MCF 10A (cell line): Measurements from ENCODE around the gene SYNPR. TPM values are rescaled to one million over a fixed set of nuclear protein-coding genes. Genes with fewer than 3 reads are reported as not detected.

Experiments
- BruUV-seq: library from RNA; stranded (reverse); fragments of 400-500 nt; replicated peaks from 2 replicates; lab custom pipeline; 2021; lab: Mats Ljungman, UMichigan
- CTCF ChIA-PET: fragments of 300-600 bp; sonication (Branson Sonifier 250); formaldehyde crosslinking; extraction: SDS; loops from one replicate; lab custom pipeline; 2021; ENCODE audit warnings: antibody characterized with exemption, inconsistent platforms; lab: Yijun Ruan, JAX
- POLR2A ChIA-PET: fragments of 300-600, 350-650 bp; sonication (Branson Sonifier 250); formaldehyde crosslinking; extraction: SDS; loops from one replicate; lab custom pipeline; 2020; ENCODE audit warnings: antibody characterized with exemption, inconsistent platforms; lab: Yijun Ruan, JAX
- DNase-seq: peaks from one replicate; pipeline ENCODE4 v3.0.0-alpha.2; 2018; ENCODE audit not compliant: unreplicated experiment
- H3K27ac Mint-ChIP-seq: one replicate; pipeline ENCODE4 v1.8.0; 2022; ENCODE audit warnings: mild to moderate bottlenecking, low read depth, mixed read lengths; ENCODE audit not compliant: unreplicated experiment
- H3K27me3 Mint-ChIP-seq: one replicate; pipeline ENCODE4 v1.8.0; 2022; ENCODE audit warnings: mixed read lengths; ENCODE audit not compliant: insufficient read depth, unreplicated experiment
- H3K36me3 Mint-ChIP-seq: one replicate; pipeline ENCODE4 v1.8.0; 2022; ENCODE audit warnings: mild to moderate bottlenecking, moderate library complexity, mixed read lengths; ENCODE audit not compliant: insufficient read depth, unreplicated experiment
- H3K4me1 Mint-ChIP-seq: one replicate; pipeline ENCODE4 v1.8.0; 2022; ENCODE audit warnings: mixed read lengths; ENCODE audit not compliant: insufficient read depth, unreplicated experiment
- H3K4me3 Mint-ChIP-seq: one replicate; pipeline ENCODE4 v1.8.0; 2022; ENCODE audit warnings: mild to moderate bottlenecking, moderate library complexity, mixed read lengths; ENCODE audit not compliant: unreplicated experiment
- H3K9me3 Mint-ChIP-seq: one replicate; pipeline ENCODE4 v1.8.0; 2022; ENCODE audit warnings: mixed read lengths; ENCODE audit not compliant: unreplicated experiment
- CTCF ChIP-seq: fragments of 200-600 bp; IDR thresholded peaks from one replicate; pipeline ENCODE4 v1.8.0; 2022; ENCODE audit warnings: antibody characterized with exemption, mild to moderate bottlenecking; ENCODE audit not compliant: unreplicated experiment
- intact Hi-C: fragments of 100-400 bp; cut with micrococcal nuclease; formaldehyde crosslinking; loops from 2 replicates; pipeline ENCODE4 v1.14.1; 2022
- total RNA-seq: library from RNA; stranded (reverse); gene quantifications from 2 replicates; pipeline ENCODE4 v1.2.3, GENCODE V29; 2022

Gene SYNPR
- total RNA-seq, 1 experiment from 2014 or later, result not detected

- no peak for TF ChIP-seq CTCF
- Mint-ChIP-seq H3K27ac (no peak overlapping the region), H3K27me3 (peaks cover 70% of the 10 kb centered on the region), H3K4me3 (no peak overlapping the region), H3K9me3 (no peaks in the 10 kb centered on the region), H3K4me1 (no peaks in the 10 kb centered on the region), H3K36me3 (no peaks in the 10 kb centered on the region)
- BruUV-seq, result no TSS peak
- DNase-seq, result no peak
- POLR2A ChIA-PET, result no interaction called here
- CTCF ChIA-PET, result no interaction called here
- intact Hi-C loops, result no loop called here
These were observed 172.7 kb downstream of the SYNPR start for GRCh38 chr3:63450634-63451363.

- DNase-seq, result no peak
- no peak for TF ChIP-seq CTCF
- peaks cover 21% of the 10 kb centered on the region for H3K27me3 Mint-ChIP-seq
- CTCF ChIA-PET, result no interaction called here
- BruUV-seq, result no TSS peak
- no peak overlapping the region for H3K4me3 Mint-ChIP-seq
- intact Hi-C loops, result no loop called here
- no peaks in the 10 kb centered on the region for H3K9me3 Mint-ChIP-seq
- no peak overlapping the region for H3K27ac Mint-ChIP-seq
- H3K36me3 Mint-ChIP-seq, result no peaks in the 10 kb centered on the region
- POLR2A ChIA-PET, result no interaction called here
- H3K4me1 Mint-ChIP-seq, result no peaks in the 10 kb centered on the region
These were observed 178.8 kb downstream of the SYNPR start for GRCh38 chr3:63456901-63457300.

GRCh38 chr3:63458405-63458804, 180.3 kb downstream of the SYNPR start:
- Mint-ChIP-seq H3K4me1 (no peaks in the 10 kb centered on the region), H3K4me3 (no peak overlapping the region), H3K27me3 (peaks cover 13% of the 10 kb centered on the region), H3K9me3 (no peaks in the 10 kb centered on the region), H3K27ac (no peak overlapping the region), H3K36me3 (no peaks in the 10 kb centered on the region)
- DNase-seq, result no peak
- POLR2A ChIA-PET, result no interaction called here
- no peak for TF ChIP-seq CTCF
- intact Hi-C loops, result no loop called here
- CTCF ChIA-PET, result no interaction called here
- BruUV-seq, result no TSS peak

- no peak for DNase-seq
- CTCF ChIA-PET, result interaction anchor here (0.7 kb wide), 1 partner anchor 432 kb away, joined by 3 read pairs; no protein-coding TSS in a partner anchor
- Mint-ChIP-seq H3K4me1 (no peaks in the 10 kb centered on the region), H3K36me3 (no peaks in the 10 kb centered on the region), H3K27ac (no peak overlapping the region), H3K4me3 (no peak overlapping the region), H3K27me3 (peaks cover 32% of the 10 kb centered on the region), H3K9me3 (no peaks in the 10 kb centered on the region)
- POLR2A ChIA-PET, result no interaction called here
- TF ChIP-seq CTCF, result no peak
- no TSS peak for BruUV-seq
- intact Hi-C loops, result no loop called here
These were observed 184.6 kb downstream of the SYNPR start for GRCh38 chr3:63462732-63463131.
